ENCODE measurements around the gene PLD3.

The PLD3 gene, protein sequence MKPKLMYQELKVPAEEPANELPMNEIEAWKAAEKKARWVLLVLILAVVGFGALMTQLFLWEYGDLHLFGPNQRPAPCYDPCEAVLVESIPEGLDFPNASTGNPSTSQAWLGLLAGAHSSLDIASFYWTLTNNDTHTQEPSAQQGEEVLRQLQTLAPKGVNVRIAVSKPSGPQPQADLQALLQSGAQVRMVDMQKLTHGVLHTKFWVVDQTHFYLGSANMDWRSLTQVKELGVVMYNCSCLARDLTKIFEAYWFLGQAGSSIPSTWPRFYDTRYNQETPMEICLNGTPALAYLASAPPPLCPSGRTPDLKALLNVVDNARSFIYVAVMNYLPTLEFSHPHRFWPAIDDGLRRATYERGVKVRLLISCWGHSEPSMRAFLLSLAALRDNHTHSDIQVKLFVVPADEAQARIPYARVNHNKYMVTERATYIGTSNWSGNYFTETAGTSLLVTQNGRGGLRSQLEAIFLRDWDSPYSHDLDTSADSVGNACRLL

DNA sequence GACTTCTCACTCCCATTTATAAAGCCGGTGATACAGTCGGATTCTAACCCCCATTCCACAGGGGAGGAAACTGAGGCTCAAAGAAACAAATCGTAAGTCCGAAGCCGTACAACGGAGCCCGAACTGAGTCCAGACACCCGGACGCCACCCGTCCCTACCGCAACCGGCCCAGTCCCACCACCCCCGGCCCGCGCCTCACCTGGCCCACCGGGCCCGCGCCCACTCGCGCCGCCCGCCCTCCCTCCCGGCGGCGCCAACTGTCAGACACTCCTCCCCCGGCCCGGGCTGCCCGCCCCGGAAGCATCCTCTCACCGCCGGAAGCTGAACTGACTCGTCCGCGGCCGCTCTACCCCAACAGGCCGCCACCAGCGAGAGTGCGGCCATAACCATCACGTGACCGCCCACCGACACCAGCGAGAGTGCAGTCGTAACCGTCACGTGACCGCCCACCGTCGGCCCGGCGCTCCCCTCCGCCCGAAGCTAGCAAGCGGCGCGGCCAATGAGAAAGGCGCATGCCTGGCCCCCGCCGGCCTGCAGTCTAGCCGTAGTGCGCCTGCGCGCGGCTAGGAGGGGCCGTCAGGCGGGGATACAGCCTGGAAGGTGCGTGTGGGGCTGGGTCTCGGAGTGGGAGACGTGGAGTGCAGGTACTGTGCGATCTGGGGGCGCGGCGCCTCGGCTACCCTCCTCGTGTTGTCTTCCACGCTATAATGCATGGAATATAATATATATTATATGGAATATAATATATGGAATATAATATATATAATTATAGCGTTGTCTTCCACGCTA lies at the start of gene PLD3, which contains the start of gene C19orf47:
Gene PLD3, plus strand, starts transcription at position 571 of the 789 bp plus-strand sequence. CDS start 17,789 bp downstream, outside the sequence.
Gene C19orf47, minus strand, starts transcription at position 273 of the 789 bp plus-strand sequence. CDS start 6,540 bp downstream, outside the sequence.
- Mint-ChIP-seq H3K36me3 (no peaks in the 10 kb centered on the region), H3K9me3 (ENCODE audit: low read depth) (no peaks in the 10 kb centered on the region), H3K4me1 (ENCODE audit: low read depth) (peaks cover 28% of the 10 kb centered on the region), H3K4me3 (peak within 1 kb of the TSS; percentile 99), H3K27me3 (no peaks in the 10 kb centered on the region), H3K27ac (peak within 1 kb of the TSS; percentile 91)

DNA sequence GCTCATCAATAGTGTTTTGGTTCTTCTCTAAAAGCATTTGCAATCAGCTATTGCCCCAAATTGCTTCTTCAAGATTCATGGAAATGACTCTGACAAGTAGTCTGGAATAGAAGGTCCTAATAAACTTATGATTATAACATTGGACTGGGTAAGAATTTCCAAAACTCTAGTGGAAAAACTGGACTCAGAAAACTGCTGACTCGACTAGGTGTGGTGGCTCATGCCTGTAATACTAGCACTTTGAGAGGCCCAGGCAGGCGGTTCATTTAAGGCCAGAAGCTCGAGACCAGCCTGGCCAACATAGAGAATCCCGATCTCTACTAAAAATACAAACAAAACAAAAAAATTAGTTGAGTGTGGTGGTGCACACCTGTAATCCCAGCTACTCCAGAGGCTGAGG lies 47.8 kb upstream of the PLD3 start:
- no peaks in the 10 kb centered on the region for H3K27me3 Mint-ChIP-seq
- H3K4me1 Mint-ChIP-seq (ENCODE audit: low read depth): peaks cover 2% of the 10 kb centered on the region
- H3K36me3 Mint-ChIP-seq: no peaks in the 10 kb centered on the region
- no peaks in the 10 kb centered on the region for H3K9me3 Mint-ChIP-seq (ENCODE audit: low read depth)
- no peak overlapping the region for H3K4me3 Mint-ChIP-seq
- H3K27ac Mint-ChIP-seq: no peak overlapping the region

DNA sequence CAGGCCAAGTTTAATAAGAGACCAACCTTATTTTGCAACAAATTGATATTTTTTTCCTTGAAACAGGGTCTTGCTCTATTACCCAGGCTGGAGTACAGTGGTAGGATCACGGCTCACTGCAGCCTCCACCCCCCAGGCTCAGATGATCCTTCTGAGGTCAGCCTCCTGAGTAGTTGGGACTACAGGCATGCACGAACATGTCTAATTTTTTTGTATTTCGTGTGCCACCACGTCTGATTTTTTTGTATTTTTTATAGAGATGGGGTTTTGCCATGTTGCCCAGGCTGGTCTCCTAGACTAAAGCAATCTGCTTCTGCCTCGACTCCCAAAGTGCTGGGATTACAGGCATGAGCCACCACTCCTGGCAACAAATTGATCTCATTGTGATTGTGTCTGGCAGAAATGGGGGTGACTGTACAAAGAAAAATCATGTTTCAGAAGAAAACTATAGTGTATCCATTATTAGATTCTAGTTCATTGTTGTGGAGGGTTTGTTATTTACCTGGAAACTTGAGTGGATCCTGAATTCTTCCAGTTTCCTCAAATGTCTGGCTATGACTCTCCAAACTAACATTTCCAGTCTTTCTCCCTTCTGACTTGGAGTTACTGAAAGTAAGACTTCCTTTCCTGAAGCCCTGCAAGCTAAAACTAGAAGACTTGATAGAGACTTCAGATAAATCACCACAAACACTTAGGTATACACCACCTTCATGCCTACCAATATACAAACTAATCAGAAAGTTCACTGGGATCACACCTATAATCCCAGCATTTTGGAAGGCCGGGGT lies 46.1 kb upstream of the PLD3 start:
- peaks cover 2% of the 10 kb centered on the region for H3K4me1 Mint-ChIP-seq (ENCODE audit: low read depth)

DNA sequence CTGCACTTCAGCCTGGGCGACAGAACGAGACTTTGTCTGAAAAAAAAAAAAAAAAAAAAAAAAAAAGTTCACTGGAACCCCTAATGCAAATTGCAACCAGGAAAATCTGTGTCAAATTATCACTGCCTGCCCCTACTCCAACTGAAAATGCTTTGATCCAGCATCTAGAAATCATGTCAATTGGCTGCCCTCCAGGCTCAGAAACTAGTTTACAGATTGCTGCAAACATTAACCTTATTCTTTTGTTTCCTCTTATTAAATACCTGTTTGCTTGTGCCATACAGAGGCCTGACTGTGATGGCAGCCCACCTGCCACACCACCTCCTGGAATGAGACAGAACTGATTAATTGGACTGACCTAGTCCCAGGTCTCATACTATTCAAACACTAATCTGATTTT lies 44.7 kb upstream of the PLD3 start:
- no peaks in the 10 kb centered on the region for H3K9me3 Mint-ChIP-seq (ENCODE audit: low read depth)
- H3K27me3 Mint-ChIP-seq: no peaks in the 10 kb centered on the region
- no peaks in the 10 kb centered on the region for H3K36me3 Mint-ChIP-seq
- peaks cover 2% of the 10 kb centered on the region for H3K4me1 Mint-ChIP-seq (ENCODE audit: low read depth)
- H3K27ac Mint-ChIP-seq: no peak overlapping the region
- no peak overlapping the region for H3K4me3 Mint-ChIP-seq

More for the DNA sequence above, 46.1 kb upstream of the PLD3 start:
- Mint-ChIP-seq H3K36me3 (no peaks in the 10 kb centered on the region), H3K27ac (no peak overlapping the region), H3K9me3 (ENCODE audit: low read depth) (no peaks in the 10 kb centered on the region), H3K4me3 (no peak overlapping the region), H3K27me3 (no peaks in the 10 kb centered on the region)

DNA sequence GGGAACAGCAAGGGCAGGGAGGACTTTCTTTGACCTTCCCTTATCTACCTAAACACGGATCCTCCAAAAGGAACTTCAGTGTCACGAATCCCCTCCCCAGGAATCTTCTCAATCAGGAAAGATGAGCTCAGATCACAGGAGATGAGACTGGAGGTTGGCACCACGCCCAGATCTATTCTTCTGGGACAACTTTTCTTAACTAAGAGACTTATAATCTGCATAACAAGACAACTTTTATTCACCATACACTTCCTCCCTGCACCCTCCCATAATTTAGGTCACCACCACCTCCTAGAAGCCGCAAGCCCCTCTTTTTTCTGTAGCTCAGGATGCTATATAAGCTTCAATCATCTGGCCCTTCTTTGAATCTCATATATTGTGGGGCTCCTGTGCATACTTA lies 44.2 kb upstream of the PLD3 start:
- H3K36me3 Mint-ChIP-seq: no peaks in the 10 kb centered on the region
- peaks cover 2% of the 10 kb centered on the region for H3K4me1 Mint-ChIP-seq (ENCODE audit: low read depth)
- no peak overlapping the region for H3K4me3 Mint-ChIP-seq
- no peaks in the 10 kb centered on the region for H3K9me3 Mint-ChIP-seq (ENCODE audit: low read depth)
- H3K27ac Mint-ChIP-seq: no peak overlapping the region
- H3K27me3 Mint-ChIP-seq: no peaks in the 10 kb centered on the region

DNA sequence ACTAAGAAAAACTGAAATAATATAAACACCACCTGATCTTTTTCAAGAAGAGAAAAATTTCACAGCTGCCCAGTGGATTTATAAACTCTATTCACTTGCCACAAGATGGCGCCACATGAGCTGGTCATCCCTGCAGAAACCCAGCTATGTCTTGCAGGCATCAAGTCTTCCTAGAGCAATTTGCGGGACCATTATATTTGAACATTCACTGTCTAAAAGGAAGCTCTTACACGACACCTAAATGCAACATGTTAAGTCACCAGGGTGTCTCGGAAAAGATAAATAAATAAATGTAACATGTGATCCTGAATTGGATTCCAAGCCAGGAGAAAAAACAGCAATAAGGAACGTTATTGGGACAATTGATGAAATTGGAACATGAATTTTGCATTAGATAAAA lies 43.1 kb upstream of the PLD3 start:
- Mint-ChIP-seq H3K36me3 (no peaks in the 10 kb centered on the region), H3K27me3 (no peaks in the 10 kb centered on the region), H3K4me3 (no peak overlapping the region), H3K27ac (no peak overlapping the region), H3K9me3 (ENCODE audit: low read depth) (no peaks in the 10 kb centered on the region), H3K4me1 (ENCODE audit: low read depth) (peaks cover 2% of the 10 kb centered on the region)

DNA sequence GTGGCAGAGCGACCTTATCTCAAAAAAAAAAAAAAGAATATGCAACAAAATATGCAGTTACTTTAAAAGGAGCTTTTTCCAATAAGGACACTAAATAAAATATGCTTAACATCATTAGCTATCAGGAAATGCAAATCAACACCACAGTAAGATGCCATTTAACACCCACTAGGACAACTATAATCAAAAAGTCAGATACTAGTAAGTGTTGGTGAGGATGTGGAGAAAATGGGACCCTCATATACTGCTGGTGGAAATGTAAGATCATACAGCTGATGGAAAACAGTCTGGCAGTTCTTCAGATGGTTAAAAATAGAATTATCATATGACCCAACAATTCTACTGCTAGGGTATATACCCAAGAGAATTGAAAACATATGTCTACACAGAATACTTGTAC lies 38.8 kb upstream of the PLD3 start:
- H3K4me3 Mint-ChIP-seq: no peak overlapping the region
- peaks cover 2% of the 10 kb centered on the region for H3K4me1 Mint-ChIP-seq (ENCODE audit: low read depth)
- no peaks in the 10 kb centered on the region for H3K27me3 Mint-ChIP-seq
- H3K36me3 Mint-ChIP-seq: no peaks in the 10 kb centered on the region
- no peaks in the 10 kb centered on the region for H3K9me3 Mint-ChIP-seq (ENCODE audit: low read depth)
- no peak overlapping the region for H3K27ac Mint-ChIP-seq

DNA sequence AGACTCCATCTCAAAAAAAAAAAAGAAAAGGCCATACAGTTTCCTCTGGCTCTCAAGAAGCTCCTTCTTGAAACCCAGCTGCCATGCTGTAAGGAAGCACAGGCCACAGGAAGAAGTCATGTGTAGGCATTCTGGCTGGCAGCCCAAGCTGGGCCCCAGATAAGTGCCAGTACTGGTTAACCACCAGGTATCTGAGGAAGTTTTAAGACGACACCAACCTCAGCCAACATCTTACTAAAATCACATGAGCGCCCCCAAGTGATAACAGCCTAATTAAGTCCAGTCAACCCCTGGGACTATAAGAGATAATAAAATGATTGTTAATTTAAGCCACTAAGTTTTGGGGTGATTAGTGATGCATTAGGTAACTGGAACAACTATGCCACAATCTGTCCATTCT lies 36.0 kb upstream of the PLD3 start:
- no peaks in the 10 kb centered on the region for H3K36me3 Mint-ChIP-seq

DNA sequence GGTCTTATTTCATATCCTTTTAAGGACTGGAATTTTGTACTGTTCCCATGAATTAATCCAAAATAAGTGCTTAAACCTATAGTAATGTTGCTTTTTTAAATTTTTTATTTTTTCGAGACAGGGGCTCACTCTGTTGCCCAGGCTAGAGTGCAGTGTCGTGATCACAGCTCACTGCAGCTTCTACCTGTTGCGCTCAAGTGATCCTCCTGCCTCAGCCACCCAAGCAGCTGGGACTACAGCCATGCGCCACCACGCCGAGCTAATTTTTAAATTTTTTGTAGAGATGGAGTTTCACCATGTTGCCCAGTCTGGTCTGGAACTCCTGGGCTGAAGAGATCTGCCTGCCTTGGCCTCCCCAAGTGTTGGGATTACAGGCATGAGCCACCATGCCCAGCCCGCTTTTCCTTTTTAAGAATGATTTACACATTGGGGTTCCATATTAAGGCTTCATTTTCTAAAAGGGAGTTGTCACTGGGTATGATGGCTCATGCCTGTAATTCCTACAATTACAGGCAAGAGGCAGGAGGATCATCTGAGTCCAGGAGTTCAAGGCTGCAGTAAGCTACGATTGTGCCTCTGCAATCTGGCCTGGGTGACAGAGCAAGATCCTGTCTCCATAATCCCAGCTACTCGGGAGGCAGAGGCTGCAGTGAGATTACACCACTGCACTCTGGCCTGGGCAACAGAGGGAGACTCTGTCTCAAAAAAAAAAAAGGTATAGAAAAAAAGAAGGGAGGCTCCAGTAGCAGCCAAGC lies 35.1 kb upstream of the PLD3 start:
- H3K4me3 Mint-ChIP-seq: no peak overlapping the region
- no peaks in the 10 kb centered on the region for H3K4me1 Mint-ChIP-seq (ENCODE audit: low read depth)
- H3K27ac Mint-ChIP-seq: no peak overlapping the region
- no peaks in the 10 kb centered on the region for H3K27me3 Mint-ChIP-seq
- no peaks in the 10 kb centered on the region for H3K9me3 Mint-ChIP-seq (ENCODE audit: low read depth)
- no peaks in the 10 kb centered on the region for H3K36me3 Mint-ChIP-seq

More for the DNA sequence above, 36.0 kb upstream of the PLD3 start:
- no peak overlapping the region for H3K27ac Mint-ChIP-seq
- no peak overlapping the region for H3K4me3 Mint-ChIP-seq
- no peaks in the 10 kb centered on the region for H3K9me3 Mint-ChIP-seq (ENCODE audit: low read depth)
- no peaks in the 10 kb centered on the region for H3K27me3 Mint-ChIP-seq
- no peaks in the 10 kb centered on the region for H3K4me1 Mint-ChIP-seq (ENCODE audit: low read depth)

DNA sequence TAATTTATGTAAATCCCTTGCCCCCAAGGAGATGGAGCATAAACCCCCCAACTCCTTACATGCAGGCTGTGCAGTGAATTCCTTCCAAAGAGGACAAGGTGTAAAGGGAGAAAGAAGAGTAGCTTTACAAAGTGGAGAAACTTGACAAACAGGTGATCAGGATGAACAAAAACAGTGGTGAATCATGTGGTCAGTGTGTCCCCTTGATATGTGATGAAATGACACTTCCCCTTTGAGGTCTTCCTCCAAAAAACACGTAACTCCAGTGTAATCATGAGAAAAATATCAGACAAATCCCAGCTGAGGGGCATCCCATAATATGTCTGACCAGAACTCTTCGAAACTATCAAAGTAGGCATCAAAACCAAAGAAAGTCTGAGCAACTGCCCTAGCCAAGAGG lies 33.8 kb upstream of the PLD3 start:
- Mint-ChIP-seq H3K36me3 (no peaks in the 10 kb centered on the region), H3K4me3 (no peak overlapping the region), H3K27ac (no peak overlapping the region), H3K4me1 (ENCODE audit: low read depth) (no peaks in the 10 kb centered on the region), H3K9me3 (ENCODE audit: low read depth) (no peaks in the 10 kb centered on the region), H3K27me3 (no peaks in the 10 kb centered on the region)

DNA sequence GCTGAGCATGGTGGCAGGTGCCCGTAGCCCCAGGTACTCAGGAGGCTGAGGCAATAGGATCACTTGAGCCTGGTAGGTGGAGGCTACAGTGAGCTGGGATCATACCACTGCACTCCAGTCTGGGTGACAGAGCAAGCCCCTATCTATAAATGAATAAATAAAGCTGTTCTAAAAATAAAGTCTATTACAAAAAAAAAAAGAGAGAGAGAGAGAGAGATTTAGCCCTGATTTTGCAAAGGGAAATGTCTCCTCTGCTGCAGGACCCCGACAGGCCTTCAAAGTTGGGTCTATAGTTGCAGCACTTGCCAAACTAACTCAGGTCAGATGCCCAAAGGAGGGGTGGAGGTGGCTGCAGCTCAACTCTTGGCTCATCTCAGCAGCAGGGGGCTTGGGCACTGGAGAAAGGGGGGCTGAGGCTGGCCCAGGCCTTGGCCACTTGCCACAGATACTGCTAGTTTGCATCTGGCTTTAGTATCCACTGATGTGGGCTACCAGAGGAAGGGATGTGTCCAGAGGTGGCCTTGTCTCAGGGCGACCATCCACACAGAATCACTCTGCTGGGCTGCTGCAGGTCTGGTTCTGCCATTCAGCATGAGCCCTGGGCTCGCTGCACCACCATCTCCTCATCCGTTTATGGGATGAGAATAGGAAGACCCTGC lies 32.6 kb upstream of the PLD3 start:
- no peak overlapping the region for H3K27ac Mint-ChIP-seq
- no peaks in the 10 kb centered on the region for H3K36me3 Mint-ChIP-seq
- H3K9me3 Mint-ChIP-seq (ENCODE audit: low read depth): no peaks in the 10 kb centered on the region
- H3K27me3 Mint-ChIP-seq: no peaks in the 10 kb centered on the region
- no peak overlapping the region for H3K4me3 Mint-ChIP-seq
- no peaks in the 10 kb centered on the region for H3K4me1 Mint-ChIP-seq (ENCODE audit: low read depth)

DNA sequence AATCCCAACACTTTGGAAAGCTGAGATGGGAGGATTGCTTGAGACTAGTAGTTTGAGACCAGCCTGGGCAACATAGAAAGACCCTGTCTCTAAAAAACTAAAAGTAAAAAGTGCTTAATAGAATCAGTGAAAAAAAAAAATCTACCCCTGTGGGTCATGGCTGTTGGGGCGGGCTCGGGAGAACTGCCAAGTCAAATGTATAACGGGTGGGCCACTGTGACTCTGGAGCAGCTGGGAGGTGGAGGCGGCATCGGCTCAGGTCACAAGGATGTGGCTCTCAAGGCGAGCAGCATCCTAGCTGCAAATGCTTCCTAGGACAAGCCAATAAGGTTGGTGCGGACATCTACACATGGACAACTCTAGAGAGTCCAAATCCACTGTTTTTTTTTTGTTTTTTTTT lies 31.2 kb upstream of the PLD3 start:
- no peak overlapping the region for H3K27ac Mint-ChIP-seq

DNA sequence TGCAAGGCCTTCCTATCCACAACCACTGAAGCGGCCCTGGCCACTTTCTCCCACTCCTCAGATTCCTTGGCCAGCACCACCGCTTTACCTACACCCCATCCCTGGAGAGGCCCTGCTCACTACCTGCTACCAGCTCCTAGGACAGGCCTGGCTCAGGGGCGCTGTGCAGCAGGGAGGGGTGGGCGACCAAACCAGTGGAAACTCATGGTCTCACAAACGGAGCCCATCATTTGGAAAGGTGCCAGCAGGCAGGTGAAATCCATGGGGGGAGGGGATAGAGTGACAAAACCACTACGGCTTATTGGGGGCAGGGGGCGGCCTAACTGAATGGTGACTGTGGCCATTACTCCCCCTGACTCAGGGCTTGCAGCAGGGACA lies 27.9 kb upstream of the PLD3 start:
- Mint-ChIP-seq H3K27me3 (no peaks in the 10 kb centered on the region), H3K4me1 (ENCODE audit: low read depth) (no peaks in the 10 kb centered on the region), H3K36me3 (peaks cover 3% of the 10 kb centered on the region), H3K4me3 (no peak overlapping the region), H3K27ac (no peak overlapping the region), H3K9me3 (ENCODE audit: low read depth) (no peaks in the 10 kb centered on the region)

More for the DNA sequence above, 31.2 kb upstream of the PLD3 start:
- Mint-ChIP-seq H3K4me1 (ENCODE audit: low read depth) (no peaks in the 10 kb centered on the region), H3K9me3 (ENCODE audit: low read depth) (no peaks in the 10 kb centered on the region), H3K4me3 (no peak overlapping the region), H3K36me3 (no peaks in the 10 kb centered on the region), H3K27me3 (no peaks in the 10 kb centered on the region)

DNA sequence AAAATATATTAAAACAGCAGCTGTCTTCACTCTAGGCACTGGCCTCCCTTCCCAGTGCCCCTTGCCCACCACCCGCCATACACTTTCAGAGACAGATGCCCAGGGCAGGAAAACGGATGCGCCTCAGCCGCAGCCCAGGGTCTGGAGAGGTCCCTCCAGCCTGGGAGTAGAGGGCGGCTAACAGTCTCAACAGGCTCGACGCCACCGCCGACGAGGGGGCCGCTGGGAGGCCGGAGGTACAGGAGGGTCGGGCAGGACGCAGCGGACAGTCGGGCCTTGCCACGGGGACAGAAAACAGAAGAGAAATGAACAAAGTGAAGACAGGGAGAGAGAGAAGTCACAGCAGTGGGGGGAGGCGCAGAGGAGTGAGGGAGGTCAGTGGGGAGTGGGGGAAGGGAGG lies 27.4 kb upstream of the PLD3 start:
- Mint-ChIP-seq H3K4me3 (no peak overlapping the region), H3K27ac (no peak overlapping the region), H3K4me1 (ENCODE audit: low read depth) (no peaks in the 10 kb centered on the region), H3K9me3 (ENCODE audit: low read depth) (no peaks in the 10 kb centered on the region), H3K27me3 (no peaks in the 10 kb centered on the region), H3K36me3 (peaks cover 3% of the 10 kb centered on the region)

All from activated naive CD8-positive, alpha-beta T cell (primary cell).